ENCODE data around the gene LYPLAL1. TPM values are rescaled to one million over a fixed set of nuclear protein-coding genes. Genes with fewer than 3 reads are reported as not detected.
A peak's percentile ranks its signal among the peaks of the same experiment; 100 is the strongest.

Gene LYPLAL1
- 20.7 to 27.5 TPM (median 26.7 TPM) in 3 replicates for total RNA-seq (2021)
- Bru-seq, nascent RNA, result percentile 87 among the genes with signal in this experiment
- long read RNA-seq, experiment 1, transcript LYPLAL1-202 (5 exons, 1,898 nt), result major isoform, 39 of 65 reads
- long read RNA-seq, experiment 1, transcript LYPLAL1-201 (5 exons, 1,819 nt), result minor isoform, 6 of 65 reads
- long read RNA-seq, experiment 1, transcript LYPLAL1-211 (5 exons, 2,169 nt), result minor isoform, 5 of 65 reads
- long read RNA-seq, experiment 1, partial matches to known transcripts, result 2 of 65 reads
- long read RNA-seq, experiment 1, other reads (novel, unspliced or antisense), result 12 of 65 reads
- long read RNA-seq, experiment 2, transcript LYPLAL1-202 (5 exons, 1,898 nt), result major isoform, 13 of 29 reads
- long read RNA-seq, experiment 2, transcript LYPLAL1-201 (5 exons, 1,819 nt), result minor isoform, 5 of 29 reads
- long read RNA-seq, experiment 2, partial matches to known transcripts, result 0 of 29 reads
- long read RNA-seq, experiment 2, other reads (novel, unspliced or antisense), result 5 of 29 reads
- long read RNA-seq, experiment 3, transcript LYPLAL1-211 (5 exons, 2,169 nt), result minor isoform, 8 of 61 reads
- long read RNA-seq, experiment 3, transcript LYPLAL1-202 (5 exons, 1,898 nt), result major isoform, 41 of 61 reads
- long read RNA-seq, experiment 3, partial matches to known transcripts, result 2 of 61 reads
- long read RNA-seq, experiment 3, other reads (novel, unspliced or antisense), result 5 of 61 reads

- Mint-ChIP-seq H3K9me3 (peaks cover 5% of the 10 kb centered on the region; the same call in 1 of the 2 replicates), H3K4me3 (peak within 1 kb of the TSS; percentile 96), H3K4me1 (peaks cover 26% of the 10 kb centered on the region), H3K27ac (peak within 1 kb of the TSS; percentile 94), H3K27me3 (ENCODE audit: low read depth) (no peaks in the 10 kb centered on the region), H3K36me3 (peaks cover 3% of the 10 kb centered on the region; the same call in 1 of the 2 replicates)
- ChIA-PET POLR2A (interaction anchor here (0.6 to 1.0 kb wide), 3 partner anchors 12 to 657 kb away, joined by 3 read pairs; no protein-coding TSS in a partner anchor), CTCF (no interaction called here)
- DNase-seq (ENCODE audit: low spot score), result peak; percentile 83
- ATAC-seq, result peak; percentile 88
- TF ChIP-seq USF1 (CRISPR knock-in tag; IDR thresholded peaks at IDR 0.05), result peak; percentile 23; the same call in 1 of the 2 replicates
- no peak for TF ChIP-seq HMGA2 (CRISPR knock-in tag; IDR thresholded peaks at IDR 0.05)
- peak; percentile 89 for TF ChIP-seq MAX (CRISPR knock-in tag; IDR thresholded peaks at IDR 0.05)
- no peak for TF ChIP-seq NFYB (CRISPR knock-in tag; conservative IDR thresholded peaks at IDR 0.05; ENCODE audit: low read depth)
- TF ChIP-seq CDX4 (CRISPR knock-in tag; IDR thresholded peaks at IDR 0.05; ENCODE audit: borderline replicate concordance), result no peak
- TF ChIP-seq ETV6 (CRISPR knock-in tag; IDR thresholded peaks at IDR 0.05), result peak; percentile 20; the same call in 1 of the 2 replicates
- TF ChIP-seq HMGXB4 (CRISPR knock-in tag; IDR thresholded peaks at IDR 0.05), result 0 out of 2 replicates have a peak, but pooled peaks have one; percentile 41
- TF ChIP-seq E2F1 (CRISPR knock-in tag; IDR thresholded peaks at IDR 0.05), result no peak
- no peak for TF ChIP-seq ZNF416 (CRISPR knock-in tag; IDR thresholded peaks at IDR 0.05)
- TF ChIP-seq TEAD4 (CRISPR knock-in tag; IDR thresholded peaks at IDR 0.05), result 0 out of 2 replicates have a peak, but pooled peaks have one; percentile 7
- TF ChIP-seq ATF6 (CRISPR knock-in tag; IDR thresholded peaks at IDR 0.05), result no peak
- no peak for TF ChIP-seq NR1H2 (CRISPR knock-in tag; IDR thresholded peaks at IDR 0.05)
- 0 out of 2 replicates have a peak, but pooled peaks have one; percentile 70 for TF ChIP-seq E2F5 (CRISPR knock-in tag; IDR thresholded peaks at IDR 0.05)
- TF ChIP-seq USF2 (CRISPR knock-in tag; IDR thresholded peaks at IDR 0.05), result no peak
- no peak for TF ChIP-seq JAZF1 (CRISPR knock-in tag; IDR thresholded peaks at IDR 0.05)
- 0 out of 2 replicates have a peak, but pooled peaks have one; percentile 33 for TF ChIP-seq SP1 (CRISPR knock-in tag; conservative IDR thresholded peaks at IDR 0.05)
- 0 out of 2 replicates have a peak, but pooled peaks have one; percentile 40 for TF ChIP-seq FOXP4 (CRISPR knock-in tag; IDR thresholded peaks at IDR 0.05)
- peak; percentile 48; the same call in 1 of the 2 replicates for TF ChIP-seq FOXP1 (CRISPR knock-in tag; IDR thresholded peaks at IDR 0.05; ENCODE audit: borderline replicate concordance)
- peak; percentile 16; the same call in 1 of the 2 replicates for TF ChIP-seq CREB1 (CRISPR knock-in tag; IDR thresholded peaks at IDR 0.05)
- peak; percentile 84; the same call in 1 of the 2 replicates for TF ChIP-seq GABPB1 (CRISPR knock-in tag; IDR thresholded peaks at IDR 0.05)
- 0 out of 2 replicates have a peak, but pooled peaks have one; percentile 15 for TF ChIP-seq ZNF121 (CRISPR knock-in tag; IDR thresholded peaks at IDR 0.05)
- peak; percentile 57; the same call in 1 of the 2 replicates for TF ChIP-seq SMAD3 (CRISPR knock-in tag; IDR thresholded peaks at IDR 0.05; ENCODE audit: borderline replicate concordance)
- peak; percentile 82; the same call in 1 of the 2 replicates for TF ChIP-seq TEAD1 (CRISPR knock-in tag; IDR thresholded peaks at IDR 0.05)
Observed at GRCh38 chr1:219173758-219174459, at the start of gene LYPLAL1. LYPLAL1 (plus strand) TSS chr1:219173878; CDS start chr1:219173891, 13 bp downstream.

Measured in WTC11 (cell line).